ENCODE measurements around the gene RFK. TPM values are rescaled to one million over a fixed set of nuclear protein-coding genes. Genes with fewer than 3 reads are reported as not detected.

Gene RFK
- total and polyA plus RNA-seq, 2 of the 13 experiments (the other 11 are each of a cell fraction or from before 2014, with no cell fraction given): 18.2 to 37.2 TPM

GRCh38 chr9:76423216-76424177 lies 29.3 kb upstream of the RFK start (continued):
- TF ChIP-seq HNRNPH1 (optimal IDR thresholded peaks at IDR 0.05; ENCODE audit: low read depth, low read length) (no peak), SALL1 (CRISPR knock-in tag; IDR thresholded peaks at IDR 0.05) (peak; percentile 35; the same call in 1 of the 2 replicates), NKX3-1 (CRISPR knock-in tag; IDR thresholded peaks at IDR 0.05) (no peak), ZNF75D (CRISPR knock-in tag; IDR thresholded peaks at IDR 0.05; ENCODE audit: borderline replicate concordance) (no peak), CREB3 (CRISPR knock-in tag; IDR thresholded peaks at IDR 0.05) (no peak), MED13 (CRISPR knock-in tag; IDR thresholded peaks at IDR 0.05) (no peak), ZNF761 (CRISPR knock-in tag; conservative IDR thresholded peaks at IDR 0.05) (no peak), CEBPB (IDR thresholded peaks at IDR 0.05; ENCODE audit: borderline replicate concordance, low read depth, low read length) (peak; percentile 82), ARNT (IDR thresholded peaks at IDR 0.05) (no peak), SMARCC2 (IDR thresholded peaks at IDR 0.05) (no peak), ARHGAP35 (CRISPR knock-in tag; IDR thresholded peaks at IDR 0.05; ENCODE audit: borderline replicate concordance) (no peak), KMT2B (CRISPR knock-in tag; IDR thresholded peaks at IDR 0.05) (no peak), ZIK1 (CRISPR knock-in tag; IDR thresholded peaks at IDR 0.05; ENCODE audit: borderline replicate concordance, low read depth) (no peak), ZNF746 (CRISPR knock-in tag; IDR thresholded peaks at IDR 0.05) (no peak), ZNF850 (CRISPR knock-in tag; conservative IDR thresholded peaks at IDR 0.05) (no peak), ERF (CRISPR knock-in tag; IDR thresholded peaks at IDR 0.05) (peak; percentile 62)
- TF ChIP-seq, protein P1, sequence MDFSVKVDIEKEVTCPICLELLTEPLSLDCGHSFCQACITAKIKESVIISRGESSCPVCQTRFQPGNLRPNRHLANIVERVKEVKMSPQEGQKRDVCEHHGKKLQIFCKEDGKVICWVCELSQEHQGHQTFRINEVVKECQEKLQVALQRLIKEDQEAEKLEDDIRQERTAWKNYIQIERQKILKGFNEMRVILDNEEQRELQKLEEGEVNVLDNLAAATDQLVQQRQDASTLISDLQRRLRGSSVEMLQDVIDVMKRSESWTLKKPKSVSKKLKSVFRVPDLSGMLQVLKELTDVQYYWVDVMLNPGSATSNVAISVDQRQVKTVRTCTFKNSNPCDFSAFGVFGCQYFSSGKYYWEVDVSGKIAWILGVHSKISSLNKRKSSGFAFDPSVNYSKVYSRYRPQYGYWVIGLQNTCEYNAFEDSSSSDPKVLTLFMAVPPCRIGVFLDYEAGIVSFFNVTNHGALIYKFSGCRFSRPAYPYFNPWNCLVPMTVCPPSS (IDR thresholded peaks at IDR 0.05): no peak
- TF ChIP-seq, protein P2, sequence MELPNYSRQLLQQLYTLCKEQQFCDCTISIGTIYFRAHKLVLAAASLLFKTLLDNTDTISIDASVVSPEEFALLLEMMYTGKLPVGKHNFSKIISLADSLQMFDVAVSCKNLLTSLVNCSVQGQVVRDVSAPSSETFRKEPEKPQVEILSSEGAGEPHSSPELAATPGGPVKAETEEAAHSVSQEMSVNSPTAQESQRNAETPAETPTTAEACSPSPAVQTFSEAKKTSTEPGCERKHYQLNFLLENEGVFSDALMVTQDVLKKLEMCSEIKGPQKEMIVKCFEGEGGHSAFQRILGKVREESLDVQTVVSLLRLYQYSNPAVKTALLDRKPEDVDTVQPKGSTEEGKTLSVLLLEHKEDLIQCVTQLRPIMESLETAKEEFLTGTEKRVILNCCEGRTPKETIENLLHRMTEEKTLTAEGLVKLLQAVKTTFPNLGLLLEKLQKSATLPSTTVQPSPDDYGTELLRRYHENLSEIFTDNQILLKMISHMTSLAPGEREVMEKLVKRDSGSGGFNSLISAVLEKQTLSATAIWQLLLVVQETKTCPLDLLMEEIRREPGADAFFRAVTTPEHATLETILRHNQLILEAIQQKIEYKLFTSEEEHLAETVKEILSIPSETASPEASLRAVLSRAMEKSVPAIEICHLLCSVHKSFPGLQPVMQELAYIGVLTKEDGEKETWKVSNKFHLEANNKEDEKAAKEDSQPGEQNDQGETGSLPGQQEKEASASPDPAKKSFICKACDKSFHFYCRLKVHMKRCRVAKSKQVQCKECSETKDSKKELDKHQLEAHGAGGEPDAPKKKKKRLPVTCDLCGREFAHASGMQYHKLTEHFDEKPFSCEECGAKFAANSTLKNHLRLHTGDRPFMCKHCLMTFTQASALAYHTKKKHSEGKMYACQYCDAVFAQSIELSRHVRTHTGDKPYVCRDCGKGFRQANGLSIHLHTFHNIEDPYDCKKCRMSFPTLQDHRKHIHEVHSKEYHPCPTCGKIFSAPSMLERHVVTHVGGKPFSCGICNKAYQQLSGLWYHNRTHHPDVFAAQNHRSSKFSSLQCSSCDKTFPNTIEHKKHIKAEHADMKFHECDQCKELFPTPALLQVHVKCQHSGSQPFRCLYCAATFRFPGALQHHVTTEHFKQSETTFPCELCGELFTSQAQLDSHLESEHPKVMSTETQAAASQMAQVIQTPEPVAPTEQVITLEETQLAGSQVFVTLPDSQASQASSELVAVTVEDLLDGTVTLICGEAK (IDR thresholded peaks at IDR 0.05): no peak
- TF ChIP-seq, protein P2 (CRISPR knock-in tag; IDR thresholded peaks at IDR 0.05): no peak

Measured in HepG2 (cell line).